HG03469 (cell line): Measurements from ENCODE around the gene ZNF407.

Experiments
- ATAC-seq: cut with Tn5 transposase; IDR thresholded peaks from one replicate; pipeline ENCODE4 v1.9.1; 2021; ENCODE audit warnings: mild to moderate bottlenecking, moderate library complexity, moderate number of reproducible peaks; ENCODE audit not compliant: unreplicated experiment

The ZNF407 gene

DNA sequence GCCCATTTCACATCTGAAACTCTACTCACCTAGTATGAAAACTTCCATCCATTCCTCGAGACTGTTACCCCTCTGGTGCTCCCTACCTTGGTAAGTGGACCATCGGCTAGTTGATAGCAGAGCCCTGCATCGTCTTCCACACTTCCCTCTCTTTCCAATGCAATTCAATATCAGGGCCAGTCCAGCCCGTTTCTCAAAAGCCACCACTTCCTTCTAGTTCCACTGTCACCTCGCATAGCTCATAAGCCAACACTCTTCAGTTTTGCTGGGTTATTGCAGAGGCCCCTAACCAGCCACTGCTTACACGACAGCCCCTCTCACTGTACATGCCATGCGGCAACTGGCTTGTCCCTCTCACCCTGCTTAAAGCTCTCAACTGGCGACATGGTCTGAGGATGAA is 10.2 kb upstream of the ZNF407 start:
- ATAC-seq = no peak

DNA sequence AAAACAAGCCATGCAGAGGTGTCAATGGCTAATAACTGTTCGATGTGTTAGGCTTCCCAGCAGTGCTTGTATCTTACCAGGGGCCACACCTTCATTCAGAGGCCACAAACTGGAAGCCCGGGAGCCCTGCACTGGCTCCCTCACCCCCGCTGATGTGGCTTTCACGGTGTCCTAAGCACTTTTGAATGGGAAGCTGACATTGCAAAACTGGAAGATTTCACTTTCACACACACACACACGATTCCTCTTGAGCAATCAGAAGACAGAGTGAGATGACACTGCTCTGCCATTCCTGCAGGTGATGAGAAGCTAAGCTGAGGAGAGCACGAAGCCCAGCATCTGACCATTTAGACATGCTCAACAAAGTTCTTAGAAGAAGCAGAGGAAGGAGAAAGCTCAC is 8.6 kb upstream of the ZNF407 start:
- ATAC-seq = no peak

DNA sequence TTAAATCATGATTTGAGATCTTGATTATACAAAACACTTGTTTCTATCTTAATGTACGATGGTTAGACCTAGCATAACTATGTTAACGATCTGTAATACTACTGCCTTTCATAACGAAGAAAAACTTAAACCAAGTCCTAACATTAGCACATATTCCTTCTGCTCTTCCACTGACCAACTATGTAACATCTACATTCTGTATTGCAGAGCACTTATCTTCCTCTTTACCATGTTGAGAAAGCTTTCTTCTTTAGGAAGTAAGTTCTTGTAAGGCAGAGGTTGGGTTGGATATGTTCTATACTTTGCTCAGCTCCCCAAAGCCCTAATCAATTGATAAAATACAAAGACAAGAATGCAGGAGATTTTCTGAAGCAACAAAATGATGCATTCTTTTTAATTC is 7.9 kb upstream of the ZNF407 start:
- ATAC-seq = no peak

DNA sequence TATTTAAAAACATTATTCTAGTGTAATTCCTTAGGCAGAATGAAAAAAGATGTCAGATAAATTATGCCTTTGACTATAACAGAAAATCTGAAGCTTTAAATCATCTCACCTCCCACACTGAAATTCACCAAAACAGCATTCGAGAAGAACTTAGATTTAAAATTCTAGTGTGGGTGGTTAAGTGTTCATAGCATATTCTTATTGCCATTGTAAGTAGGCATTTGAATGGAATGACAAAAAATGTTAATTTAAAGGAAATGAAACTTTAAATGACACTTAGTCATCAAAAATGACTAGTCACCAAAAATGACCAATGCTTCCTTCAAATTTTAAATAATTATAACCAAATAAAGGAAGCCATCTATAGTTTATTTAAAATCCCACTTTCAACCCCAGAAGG is 7.0 kb upstream of the ZNF407 start:
- no peak for ATAC-seq

DNA sequence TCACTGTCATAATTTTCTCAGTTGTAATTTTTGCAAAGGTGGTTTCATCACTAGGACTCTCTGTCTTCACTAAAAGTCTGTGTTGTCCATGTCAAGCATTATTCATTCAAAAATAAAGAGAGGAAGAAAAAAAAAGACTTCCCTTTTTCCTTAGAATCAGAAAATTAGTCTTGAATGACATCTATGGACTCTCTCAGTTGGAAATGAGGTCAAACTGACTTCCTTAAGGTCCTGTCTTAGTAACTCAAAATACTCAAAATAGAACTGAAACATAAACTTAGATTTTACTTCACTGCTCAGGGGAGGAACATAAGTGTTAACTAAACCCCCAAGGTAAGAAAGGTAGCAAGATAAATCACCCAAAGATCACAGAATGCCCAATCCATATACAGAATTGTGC is 2.2 kb upstream of the ZNF407 start:
- ATAC-seq = peak; percentile 21

DNA sequence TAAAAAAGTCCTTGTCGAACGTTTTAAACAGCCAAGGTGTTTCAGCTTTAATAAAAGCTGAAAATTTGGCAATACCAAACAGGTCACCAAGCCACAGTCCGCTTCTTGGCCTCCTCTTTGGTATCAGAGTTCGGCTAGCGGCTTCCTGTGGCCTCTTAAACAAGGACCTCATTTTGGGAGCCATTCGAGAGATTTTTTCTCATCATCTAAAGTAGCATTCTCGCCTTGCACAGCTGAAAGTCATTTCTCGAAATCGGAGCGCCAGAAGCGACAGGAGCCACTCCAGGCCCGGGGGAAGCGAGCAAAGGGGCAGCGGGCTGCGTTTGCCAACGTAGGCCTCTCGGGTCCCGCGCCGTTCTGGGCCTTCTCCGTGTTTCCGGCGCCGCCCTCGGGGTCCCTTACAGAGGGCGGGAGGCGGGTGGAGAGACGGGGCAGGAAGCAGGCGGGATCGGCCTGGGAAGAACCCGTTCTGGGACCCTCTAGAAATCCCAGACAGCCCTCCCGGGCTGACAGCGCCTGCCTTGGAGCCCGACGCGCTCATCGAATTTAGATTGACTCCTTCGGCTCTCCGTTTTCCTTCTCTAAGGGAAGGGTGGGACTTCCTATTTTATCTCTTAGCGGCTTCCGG is 522 bp upstream of the ZNF407 start:
- ATAC-seq = peak; percentile 16

DNA sequence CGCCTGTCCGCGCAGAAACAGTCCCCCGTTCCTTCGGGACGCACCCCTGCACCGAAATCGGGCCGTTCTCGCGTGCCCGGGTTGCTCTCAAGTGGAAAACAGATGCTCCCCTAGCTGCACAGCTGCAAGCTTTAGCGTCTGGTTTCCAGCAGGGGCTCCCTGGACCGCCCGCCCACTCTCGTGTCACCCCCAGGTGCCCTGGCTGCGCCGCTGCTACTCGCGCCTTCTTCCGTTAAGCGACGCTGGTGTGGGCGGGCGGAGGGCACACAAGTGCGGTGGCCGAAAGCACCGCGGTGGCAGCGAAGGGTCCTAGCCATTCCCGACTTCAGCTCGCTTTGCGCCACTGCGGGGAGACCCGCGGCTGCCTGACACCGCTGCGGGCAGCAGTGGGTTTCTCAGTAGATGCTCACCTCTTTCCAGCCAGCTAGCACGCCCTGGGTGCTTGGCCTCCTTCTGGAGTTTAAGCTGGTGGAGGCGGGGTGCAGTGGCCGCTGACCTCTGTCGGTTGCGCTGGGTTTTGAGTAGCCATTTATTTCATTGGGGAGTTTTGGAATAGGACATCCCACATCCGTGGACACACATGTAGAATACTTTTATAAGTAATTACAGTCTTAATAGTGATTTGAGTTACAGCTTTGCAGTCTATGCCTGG is 806 bp downstream of the ZNF407 start:
- peak; percentile 57 for ATAC-seq

DNA sequence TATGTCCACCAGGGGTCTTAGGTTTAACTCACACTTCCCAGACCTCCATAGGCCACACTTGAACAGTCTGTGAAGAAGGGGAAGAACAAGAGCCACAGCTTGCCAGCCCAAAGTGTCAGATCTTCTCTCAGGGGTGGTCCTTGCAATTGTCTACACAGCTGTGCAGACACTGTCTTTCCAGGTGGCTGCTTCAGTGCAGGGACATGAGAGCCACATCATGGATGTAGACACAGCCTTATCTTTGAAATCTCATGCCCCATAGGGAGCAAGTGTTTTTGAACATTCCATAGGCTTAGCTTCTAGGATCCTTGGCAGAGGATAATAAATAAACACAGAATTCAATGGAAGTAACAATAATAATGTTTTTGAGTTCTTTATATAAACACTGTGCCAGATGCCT is 6.7 kb downstream of the ZNF407 start:
- ATAC-seq = no peak

DNA sequence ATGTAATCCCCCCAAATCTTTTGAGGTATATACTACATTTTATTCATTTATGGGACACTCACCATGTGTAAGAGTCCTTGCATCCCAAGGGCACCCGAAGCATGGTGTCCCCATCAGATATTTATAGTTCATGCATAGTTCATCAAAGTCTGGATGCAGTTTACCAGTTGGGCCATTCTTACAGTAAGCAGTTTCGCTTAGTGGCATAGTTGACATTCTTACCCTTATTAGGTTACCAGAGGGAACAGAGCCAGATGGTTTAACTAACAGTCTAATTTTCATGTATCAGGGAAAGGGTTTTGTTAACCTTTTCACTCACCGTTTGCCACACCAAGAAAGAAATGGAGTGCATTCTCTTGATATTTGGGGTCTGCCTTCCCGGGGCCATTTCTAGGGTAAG is 7.1 kb downstream of the ZNF407 start:
- no peak for ATAC-seq

DNA sequence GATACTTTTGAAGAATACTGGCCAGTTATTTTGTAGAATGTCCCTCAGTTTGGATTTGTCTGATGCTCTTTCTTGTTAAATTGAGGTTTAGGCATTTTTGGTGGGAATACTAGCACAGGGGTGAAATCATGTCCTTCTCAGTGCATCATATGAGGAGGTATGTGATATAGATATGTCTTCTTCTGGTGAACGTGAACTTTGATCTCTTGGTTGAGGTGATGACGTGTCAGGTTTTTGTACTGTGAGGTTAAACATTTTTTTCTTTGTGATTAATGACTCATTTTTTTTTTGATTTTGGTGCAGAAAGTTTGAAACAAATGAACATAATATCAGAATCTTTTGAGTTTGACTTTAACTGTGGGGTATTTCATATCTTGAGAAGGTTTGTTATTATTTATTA is 11.0 kb downstream of the ZNF407 start:
- no peak for ATAC-seq

DNA sequence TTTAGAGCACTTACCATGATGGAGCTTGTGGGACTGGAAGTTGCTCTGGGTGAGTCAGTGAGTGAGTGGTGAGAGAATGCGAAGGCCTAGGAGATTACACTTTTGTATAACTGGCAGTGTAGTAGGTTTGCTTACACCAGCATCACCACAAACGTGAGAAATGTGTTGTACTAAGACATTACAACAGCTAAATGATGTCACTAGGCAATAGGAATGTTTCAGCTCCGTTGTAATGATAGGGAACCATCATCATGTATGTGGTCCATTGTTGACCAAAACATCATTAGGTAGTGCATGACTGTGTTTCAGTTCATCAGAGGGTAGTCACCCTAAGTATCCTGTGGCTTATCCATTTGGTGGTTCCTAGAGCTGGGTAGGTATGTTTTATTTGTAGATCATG is 11.9 kb downstream of the ZNF407 start:
- no peak for ATAC-seq

DNA sequence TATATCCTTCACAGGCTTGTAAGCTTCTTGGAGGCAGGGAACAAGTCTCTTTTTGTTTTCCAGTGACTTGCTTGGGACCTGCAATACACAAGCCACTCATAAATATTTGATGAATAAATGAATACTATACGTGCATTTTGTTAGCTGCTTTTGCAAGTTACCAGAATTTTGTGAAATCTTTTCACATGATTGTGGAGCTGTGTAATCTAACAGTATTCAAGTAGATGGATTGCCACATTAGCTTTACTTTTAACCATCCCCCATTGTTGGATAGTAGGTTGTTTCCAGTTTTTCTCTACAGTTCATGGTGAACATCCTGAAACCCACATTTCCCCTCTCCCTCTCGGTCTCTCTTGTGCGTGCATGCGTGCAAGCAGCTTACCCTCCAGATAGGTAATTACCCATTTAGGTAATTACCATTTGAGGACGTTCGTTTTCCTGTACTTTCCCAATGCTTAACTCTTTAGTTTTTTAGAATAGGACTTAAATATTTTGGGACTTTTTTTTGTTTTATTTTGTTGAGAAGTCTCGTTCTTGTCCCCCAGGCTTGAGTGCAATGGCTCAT is 12.5 kb downstream of the ZNF407 start:
- ATAC-seq = no peak

DNA sequence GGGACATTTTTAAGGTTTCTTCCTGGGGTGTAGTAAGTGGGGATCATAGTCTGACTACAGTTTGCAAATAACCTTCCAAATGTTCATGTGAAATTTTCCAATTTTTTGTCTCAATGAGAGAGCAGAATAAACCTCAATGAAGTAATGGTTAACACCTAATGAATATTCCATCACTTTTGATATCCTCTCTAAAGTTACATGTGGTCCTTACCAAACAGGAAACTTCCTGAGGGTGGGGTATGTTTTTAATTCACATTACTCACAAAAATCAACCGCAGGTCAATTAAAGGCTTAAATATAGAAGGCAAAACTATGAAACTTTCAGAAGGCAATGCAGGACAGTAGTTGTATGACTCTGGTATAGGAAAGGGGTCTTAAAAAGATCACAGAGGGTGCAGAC is 13.2 kb downstream of the ZNF407 start:
- no peak for ATAC-seq

DNA sequence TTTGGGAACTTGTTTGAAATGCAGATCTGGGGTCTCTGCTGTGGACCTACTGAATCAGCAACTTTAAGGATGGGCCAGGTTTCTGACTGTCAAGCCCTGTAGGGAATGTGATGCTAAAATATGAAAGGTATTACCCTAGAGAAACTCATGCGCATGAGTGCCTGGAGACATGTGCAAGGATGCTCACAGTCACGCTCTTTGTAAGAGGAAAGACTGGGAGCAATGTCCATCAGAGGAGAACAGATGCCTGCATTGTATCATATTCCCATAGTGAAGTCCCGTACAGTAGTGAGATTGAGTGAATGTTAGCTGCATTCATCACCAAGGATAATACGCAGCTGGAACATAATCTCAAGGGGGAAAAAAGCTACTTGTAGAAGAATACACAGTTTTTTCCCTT is 14.1 kb downstream of the ZNF407 start:
- no peak for ATAC-seq

DNA sequence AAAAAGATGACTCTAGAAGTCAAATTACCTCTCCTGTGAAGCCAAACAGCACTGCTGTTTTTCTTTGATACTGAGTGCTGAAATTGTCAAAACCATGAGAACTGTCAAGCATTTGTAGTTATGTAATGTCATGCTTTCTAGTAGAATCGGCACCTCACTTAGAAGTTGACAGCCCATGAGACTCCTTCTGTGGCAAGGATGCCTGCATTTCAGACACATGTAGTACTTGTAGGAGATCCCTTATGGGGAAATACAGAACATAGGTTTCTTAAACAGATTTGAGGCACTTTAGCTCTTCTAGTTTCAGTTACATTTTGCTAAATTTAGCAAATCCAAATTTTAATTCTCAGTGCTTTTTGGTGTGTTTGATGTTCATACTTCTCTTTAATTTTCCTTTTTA is 15.7 kb downstream of the ZNF407 start:
- ATAC-seq = no peak

DNA sequence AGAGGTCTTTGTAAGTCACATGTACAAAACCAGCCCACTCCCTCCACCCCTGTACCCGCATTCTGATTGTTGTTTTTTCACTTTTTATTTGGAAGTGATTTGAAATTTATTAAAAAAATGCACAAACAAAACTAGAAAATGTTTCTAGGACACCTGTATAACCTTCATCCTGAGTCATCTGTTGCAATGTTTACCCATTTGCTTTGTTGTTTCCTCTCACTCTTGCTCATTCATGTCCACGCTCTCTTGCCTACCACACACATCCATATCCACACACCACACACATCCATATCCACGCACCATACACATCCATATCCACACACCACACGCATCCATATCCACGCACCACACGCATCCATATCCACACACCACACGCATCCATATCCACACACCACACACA is 18.8 kb downstream of the ZNF407 start:
- no peak for ATAC-seq

DNA sequence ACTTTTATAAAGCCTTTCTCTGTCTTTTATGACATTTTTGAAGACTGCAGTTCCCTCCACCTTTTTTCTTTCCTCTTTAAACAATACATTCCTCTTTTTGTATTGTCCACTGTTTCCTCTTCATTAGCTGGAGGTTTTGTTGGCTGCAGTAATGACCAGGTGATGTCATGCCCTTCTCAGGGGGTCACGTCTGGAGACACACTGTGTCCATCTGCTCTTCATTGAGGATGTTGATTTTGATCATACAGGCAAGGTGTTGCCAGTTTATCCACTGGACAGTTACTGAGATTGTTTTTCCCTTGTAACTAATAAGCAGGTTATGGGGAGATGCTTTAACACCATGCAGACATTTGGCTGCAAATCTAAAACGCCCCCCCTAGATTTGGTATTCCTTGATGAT is 19.8 kb downstream of the ZNF407 start:
- ATAC-seq = no peak

DNA sequence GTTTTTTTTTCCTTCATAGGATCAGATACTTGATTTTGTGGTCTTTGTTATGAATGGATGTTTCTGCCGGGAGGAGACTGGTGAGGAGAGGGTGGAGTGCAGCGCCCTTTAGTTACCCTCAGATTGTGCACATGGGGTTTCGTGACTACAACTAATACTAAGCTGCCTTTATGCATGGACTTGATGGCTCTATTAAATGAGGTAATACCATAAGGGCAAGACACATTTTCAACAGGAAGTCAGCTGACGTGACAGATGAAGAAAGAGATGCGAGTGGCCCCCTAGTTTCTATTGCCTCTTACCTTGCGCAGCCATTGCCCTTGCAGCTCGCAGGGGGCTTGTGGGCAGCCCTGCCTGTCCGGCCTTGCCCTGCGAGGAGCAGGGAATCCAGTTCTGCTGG is 24.4 kb downstream of the ZNF407 start:
- ATAC-seq = no peak

DNA sequence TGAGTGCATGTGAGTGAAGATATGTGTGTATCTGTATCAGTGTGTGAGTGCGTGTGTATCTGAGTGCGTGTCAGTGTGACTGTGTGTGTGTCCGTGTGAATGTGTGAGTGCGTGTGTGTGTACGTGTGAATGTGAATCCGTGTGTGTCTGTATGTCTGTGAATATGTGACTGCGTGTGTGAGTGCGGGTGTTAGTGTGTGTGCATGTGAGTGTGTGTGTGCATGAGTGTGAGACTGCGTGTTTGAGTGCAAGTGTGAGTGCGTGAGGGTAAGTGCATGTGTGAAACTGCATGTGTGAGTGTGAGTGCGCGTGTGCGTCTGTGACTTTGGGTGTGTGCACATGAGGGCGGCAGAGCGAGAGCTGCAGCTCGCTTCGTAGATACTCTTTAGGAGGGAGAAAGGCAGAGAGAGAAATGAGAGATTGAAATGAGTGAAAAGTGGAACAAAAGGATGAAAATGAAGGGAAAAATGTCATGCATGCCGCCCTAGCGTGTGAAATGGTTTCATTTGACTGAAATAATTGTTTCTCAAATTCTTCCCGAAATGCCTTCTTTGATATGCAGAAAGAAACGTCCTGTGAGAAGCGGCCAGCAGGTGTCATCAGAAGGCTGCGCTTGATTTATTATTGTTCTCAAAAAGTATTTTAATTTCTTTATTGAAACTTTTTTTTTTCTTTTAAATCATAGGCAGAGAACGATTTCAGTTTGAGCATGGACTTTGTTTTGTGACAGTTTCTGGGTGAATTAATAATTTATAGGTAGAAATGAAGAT is 25.6 kb downstream of the ZNF407 start:
- no peak for ATAC-seq

DNA sequence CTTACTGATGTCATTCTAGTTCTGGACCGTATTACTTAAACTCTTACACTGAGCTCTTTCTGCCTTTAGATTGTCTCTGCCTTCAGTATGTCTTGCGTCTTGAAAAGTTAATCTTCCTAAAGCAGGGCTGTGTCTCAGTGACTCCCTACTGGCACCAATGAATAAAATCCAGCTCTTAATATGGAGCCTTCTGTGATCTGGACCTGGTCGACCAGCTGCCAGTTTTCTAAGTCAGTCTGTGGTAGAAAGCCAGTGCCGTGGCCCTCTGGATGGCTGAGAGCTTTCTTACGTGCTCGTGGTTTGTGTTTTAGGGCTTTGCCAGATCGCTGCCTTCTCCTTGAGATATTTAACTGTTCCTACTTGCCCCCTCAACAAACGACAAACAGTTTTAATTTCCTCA is 26.8 kb downstream of the ZNF407 start:
- no peak for ATAC-seq

DNA sequence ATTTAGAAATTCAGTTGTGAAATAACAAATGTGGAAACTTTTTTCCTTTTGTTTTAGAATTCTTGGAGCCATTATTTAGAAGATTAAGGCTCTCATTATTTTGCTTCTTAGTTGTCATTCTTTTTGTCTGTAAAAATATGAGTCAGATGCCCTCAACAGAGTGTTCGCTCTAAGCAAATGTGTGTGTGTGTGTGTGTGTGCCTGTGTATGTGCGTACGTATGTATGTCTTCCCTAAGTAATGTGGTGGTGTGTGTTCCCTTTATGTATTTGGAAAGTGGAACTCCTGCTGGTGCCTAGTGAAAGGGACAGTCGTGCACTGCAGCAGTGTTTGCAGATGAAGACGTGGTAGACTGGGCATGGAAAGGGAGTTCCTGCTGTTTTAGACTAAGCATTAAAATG is 27.5 kb downstream of the ZNF407 start:
- no peak for ATAC-seq
